ACC112 (cell line): ENCODE results near the gene ABCC3.

Experiments used
- H2AFZ ChIP-seq: fragments of 200-600 bp; sonication (generic); one replicate; pipeline ENCODE4 v1.6.0; 2017; ENCODE audit warnings: antibody characterized with exemption, low read length; ENCODE audit not compliant: unreplicated experiment
- H3K27ac ChIP-seq: fragments of 200-600 bp; sonication (generic); 2 replicates; pipeline ENCODE4 v1.5.1; 2014; ENCODE audit warnings: low read depth, mild to moderate bottlenecking, antibody characterized with exemption, low read length, moderate library complexity
- H3K27me3 ChIP-seq: fragments of 200-600 bp; sonication (generic); 2 replicates; pipeline ENCODE4 v1.6.1; 2014; ENCODE audit warnings: mild to moderate bottlenecking, antibody characterized with exemption, low read length, moderate library complexity, mixed read lengths; ENCODE audit not compliant: insufficient read depth
- H3K36me3 ChIP-seq: fragments of 200-600 bp; sonication (generic); 2 replicates; pipeline ENCODE4 v1.6.1; 2016; ENCODE audit warnings: mild to moderate bottlenecking, antibody characterized with exemption, low read length, moderate library complexity, mixed read lengths; ENCODE audit not compliant: insufficient read depth
- H3K4me1 ChIP-seq: fragments of 200-600 bp; sonication (generic); one replicate; pipeline ENCODE4 v1.6.1; 2016; ENCODE audit warnings: low read length, mixed read lengths; ENCODE audit not compliant: insufficient read depth, unreplicated experiment, control insufficient read depth
- H3K4me3 ChIP-seq: fragments of 200-600 bp; sonication (generic); 2 replicates; pipeline ENCODE4 v1.5.1; 2014; ENCODE audit warnings: mild to moderate bottlenecking, low read depth, low read length
- H3K79me2 ChIP-seq: fragments of 200-600 bp; sonication (generic); one replicate; pipeline ENCODE4 v1.6.0; 2016; ENCODE audit warnings: low read length; ENCODE audit not compliant: control insufficient read depth, unreplicated experiment, insufficient read depth

ABCC3 gene

DNA sequence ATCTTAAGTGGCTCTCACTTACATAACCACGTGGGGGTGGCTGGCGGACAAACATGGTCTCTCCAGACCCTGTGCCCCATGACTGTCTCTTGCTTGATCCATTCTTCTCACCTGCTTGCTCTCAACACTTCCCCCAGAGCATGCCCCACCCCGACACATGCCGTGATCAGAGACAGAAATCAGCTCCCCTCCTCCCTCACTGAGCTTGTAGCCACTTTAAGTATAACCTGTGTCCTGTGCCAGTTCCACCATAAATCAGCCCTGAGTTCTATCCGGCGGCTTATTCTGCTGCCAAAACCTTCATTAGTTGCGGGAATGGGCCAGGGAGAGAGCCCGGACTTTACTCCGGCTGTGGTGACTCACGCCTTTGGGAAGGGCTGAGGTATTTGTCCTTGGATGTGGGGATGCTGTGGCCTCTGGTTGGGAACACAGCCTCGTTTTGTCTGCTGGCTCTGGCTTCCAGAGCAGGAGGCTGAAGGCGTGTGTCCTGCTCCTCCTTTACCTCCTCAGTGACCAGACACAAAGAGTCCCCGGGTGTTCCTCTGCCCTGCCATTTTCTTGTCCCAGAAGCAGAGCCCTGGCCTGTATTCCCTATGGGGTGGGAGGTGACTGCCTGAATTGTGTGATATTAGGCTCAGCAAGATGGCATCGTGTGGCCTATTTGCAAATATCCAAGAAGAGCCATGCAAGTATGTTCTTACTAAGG is 52.0 kb downstream of the ABCC3 start:
- Histone ChIP-seq H3K36me3 (no peaks in the 10 kb centered on the region), H3K27me3 (no peaks in the 10 kb centered on the region), H3K79me2 (no peaks in the 10 kb centered on the region), H3K27ac (peak overlapping the region; percentile 28; the same call in 1 of the 2 replicates), H3K4me3 (no peak overlapping the region), H3K4me1 (peaks cover 35% of the 10 kb centered on the region), H2AFZ (no peak overlapping the region)

DNA sequence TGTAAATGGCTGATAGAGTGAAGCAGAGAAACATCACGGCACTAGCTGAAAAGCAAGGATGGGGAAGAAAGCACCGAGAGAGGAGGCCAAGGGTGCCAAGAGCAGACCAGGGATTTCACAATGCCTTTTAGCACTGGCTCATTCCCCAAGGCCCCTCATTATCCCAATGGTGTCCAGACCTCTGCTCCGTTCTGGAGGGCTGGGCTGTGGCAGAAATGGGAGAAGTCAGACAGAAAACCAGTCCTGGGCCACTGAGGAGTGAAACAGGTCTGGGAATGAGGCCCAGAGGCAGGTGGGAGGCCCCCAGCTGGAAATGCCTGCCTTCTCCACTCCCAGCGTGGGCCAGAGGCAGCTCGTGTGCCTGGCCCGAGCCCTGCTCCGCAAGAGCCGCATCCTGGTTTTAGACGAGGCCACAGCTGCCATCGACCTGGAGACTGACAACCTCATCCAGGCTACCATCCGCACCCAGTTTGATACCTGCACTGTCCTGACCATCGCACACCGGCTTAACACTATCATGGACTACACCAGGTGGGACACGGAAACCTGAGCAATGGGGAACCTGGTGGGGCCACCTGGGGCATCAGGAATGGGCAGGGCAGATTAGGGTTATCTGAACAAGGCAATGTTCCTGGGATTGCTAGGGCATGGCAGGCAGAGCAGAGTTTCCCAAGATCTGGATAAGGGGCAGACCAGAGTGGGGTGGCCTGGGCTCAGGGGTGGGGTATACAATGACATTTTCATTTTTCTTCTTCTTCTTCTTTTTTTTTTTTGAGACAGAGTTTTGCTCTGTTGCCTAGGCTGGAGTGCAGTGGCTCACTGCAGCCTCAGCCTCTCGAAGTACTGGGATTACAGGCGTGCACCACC is 52.8 kb downstream of the ABCC3 start:
- H2AFZ ChIP-seq = no peak overlapping the region
- peaks cover 43% of the 10 kb centered on the region for H3K4me1 ChIP-seq
- H3K27ac ChIP-seq = peak overlapping the region; percentile 28; the same call in 1 of the 2 replicates
- H3K36me3 ChIP-seq = no peaks in the 10 kb centered on the region; the same call in 1 of the 2 replicates
- no peaks in the 10 kb centered on the region for H3K27me3 ChIP-seq
- H3K4me3 ChIP-seq = no peak overlapping the region
- H3K79me2 ChIP-seq = no peaks in the 10 kb centered on the region

DNA sequence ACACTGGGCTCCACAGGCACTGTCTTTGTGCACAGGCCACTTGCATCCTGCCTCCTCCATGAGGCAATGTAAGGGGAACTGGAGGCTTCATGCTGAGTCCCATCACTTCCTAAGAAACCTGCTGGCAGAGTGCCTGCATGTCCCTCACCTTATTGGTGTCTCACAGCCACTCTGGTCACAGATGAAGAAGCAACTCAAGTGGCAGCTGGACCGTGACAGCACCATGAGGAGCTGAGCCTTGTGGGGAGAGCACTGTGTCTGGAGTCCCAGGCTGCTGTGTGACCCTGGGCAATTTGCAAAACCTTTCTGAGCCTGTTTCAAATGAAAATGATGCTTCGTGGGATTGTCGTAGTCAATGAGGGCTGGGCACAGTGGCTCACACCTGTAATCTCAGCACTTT is 53.6 kb downstream of the ABCC3 start:
- Histone ChIP-seq H3K79me2 (no peaks in the 10 kb centered on the region), H3K4me1 (peaks cover 50% of the 10 kb centered on the region), H3K4me3 (no peak overlapping the region), H3K27ac (no peak overlapping the region), H2AFZ (no peak overlapping the region), H3K36me3 (no peaks in the 10 kb centered on the region; the same call in 1 of the 2 replicates), H3K27me3 (no peaks in the 10 kb centered on the region)

DNA sequence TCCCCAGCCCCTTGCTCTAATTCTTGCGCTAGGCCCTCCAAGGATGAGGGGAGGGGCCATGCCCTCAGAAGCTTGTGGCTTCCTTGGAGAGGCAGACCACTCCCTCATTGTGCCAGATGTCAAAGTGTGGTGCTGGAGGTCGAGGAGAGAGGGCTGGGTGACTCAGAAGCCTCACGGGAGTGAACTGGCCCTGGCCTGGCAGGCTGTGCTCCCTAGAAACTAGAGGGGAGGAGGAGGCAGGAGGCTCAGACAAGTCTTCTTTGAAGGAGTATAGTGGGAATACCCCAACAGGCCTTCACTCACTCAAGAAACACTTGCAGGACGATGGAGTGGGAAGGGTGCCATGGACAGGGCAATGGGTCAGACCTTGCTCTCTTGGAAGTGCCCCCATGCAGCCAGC is 54.6 kb downstream of the ABCC3 start:
- H2AFZ ChIP-seq = no peak overlapping the region
- H3K4me1 ChIP-seq = peaks cover 57% of the 10 kb centered on the region
- no peak overlapping the region for H3K27ac ChIP-seq

DNA sequence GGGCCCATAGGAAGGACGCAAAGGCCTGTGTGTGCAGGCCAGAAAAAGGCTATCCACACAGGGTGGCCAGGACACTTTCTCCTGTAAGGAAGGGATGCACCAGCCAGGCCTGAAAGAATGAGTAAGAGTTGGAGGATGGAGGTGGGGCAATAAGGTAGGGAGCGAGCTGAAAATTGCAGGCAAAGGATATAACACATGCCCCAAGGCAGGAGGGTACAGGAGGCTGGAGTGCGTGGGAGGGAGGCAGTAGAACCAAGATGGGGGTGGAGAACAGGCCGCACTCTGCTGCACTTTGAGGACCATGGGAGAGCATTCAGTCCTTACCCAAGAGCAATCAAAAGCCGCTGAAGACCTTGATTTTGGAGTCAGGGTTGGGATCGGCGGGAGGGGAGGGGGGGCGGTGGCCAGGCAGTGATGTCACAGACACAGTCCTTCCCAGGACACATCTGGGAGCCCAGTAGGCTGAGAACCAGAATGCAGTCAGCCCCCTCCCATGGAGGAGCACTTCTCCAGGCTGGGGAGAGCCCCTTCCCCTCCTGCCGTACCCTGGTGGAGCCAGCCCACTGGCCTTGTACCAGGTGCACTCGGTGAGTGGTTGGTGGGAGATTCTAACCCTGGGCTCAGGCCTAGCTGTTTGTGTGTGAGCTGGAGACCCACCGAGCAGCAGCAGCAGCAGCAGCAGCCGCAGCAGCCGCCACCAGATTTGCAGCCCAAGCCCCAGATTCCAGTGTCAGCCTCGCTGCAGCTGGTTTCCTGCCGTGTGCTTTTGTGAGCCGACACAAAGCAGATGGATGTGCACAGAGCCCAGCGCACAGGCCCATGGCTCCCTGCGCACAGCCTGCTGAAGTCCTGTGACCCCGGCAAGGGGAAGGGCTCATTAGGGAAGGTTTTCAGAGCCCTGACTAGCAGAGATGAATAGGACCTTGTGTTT is 55.5 kb downstream of the ABCC3 start:
- no peak overlapping the region for H3K27ac ChIP-seq
- no peak overlapping the region for H3K4me3 ChIP-seq
- no peaks in the 10 kb centered on the region for H3K27me3 ChIP-seq
- H3K36me3 ChIP-seq = peaks cover under 1% of the 10 kb centered on the region; the same call in 1 of the 2 replicates
- H2AFZ ChIP-seq = no peak overlapping the region
- no peaks in the 10 kb centered on the region for H3K79me2 ChIP-seq
- peaks cover 64% of the 10 kb centered on the region for H3K4me1 ChIP-seq

More for the DNA sequence above, 54.6 kb downstream of the ABCC3 start:
- Histone ChIP-seq H3K27me3 (no peaks in the 10 kb centered on the region), H3K36me3 (no peaks in the 10 kb centered on the region; the same call in 1 of the 2 replicates), H3K4me3 (no peak overlapping the region), H3K79me2 (no peaks in the 10 kb centered on the region)

DNA sequence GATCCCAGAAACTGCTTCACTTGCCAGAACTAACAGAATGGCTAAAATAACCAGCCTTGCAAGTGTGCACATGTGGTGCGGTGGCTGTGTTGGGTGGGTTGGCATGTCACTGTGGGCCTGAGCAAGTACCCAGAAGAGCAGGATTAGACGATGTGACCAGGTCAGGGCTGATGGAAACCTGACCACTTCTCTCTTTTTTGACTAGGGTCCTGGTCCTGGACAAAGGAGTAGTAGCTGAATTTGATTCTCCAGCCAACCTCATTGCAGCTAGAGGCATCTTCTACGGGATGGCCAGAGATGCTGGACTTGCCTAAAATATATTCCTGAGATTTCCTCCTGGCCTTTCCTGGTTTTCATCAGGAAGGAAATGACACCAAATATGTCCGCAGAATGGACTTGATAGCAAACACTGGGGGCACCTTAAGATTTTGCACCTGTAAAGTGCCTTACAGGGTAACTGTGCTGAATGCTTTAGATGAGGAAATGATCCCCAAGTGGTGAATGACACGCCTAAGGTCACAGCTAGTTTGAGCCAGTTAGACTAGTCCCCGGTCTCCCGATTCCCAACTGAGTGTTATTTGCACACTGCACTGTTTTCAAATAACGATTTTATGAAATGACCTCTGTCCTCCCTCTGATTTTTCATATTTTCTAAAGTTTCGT is 56.3 kb downstream of the ABCC3 start:
- no peak overlapping the region for H2AFZ ChIP-seq
- no peaks in the 10 kb centered on the region for H3K27me3 ChIP-seq
- no peak overlapping the region for H3K4me3 ChIP-seq
- peaks cover 7% of the 10 kb centered on the region; the same call in 1 of the 2 replicates for H3K36me3 ChIP-seq
- peaks cover 64% of the 10 kb centered on the region for H3K4me1 ChIP-seq
- H3K27ac ChIP-seq = no peak overlapping the region
- H3K79me2 ChIP-seq = no peaks in the 10 kb centered on the region

DNA sequence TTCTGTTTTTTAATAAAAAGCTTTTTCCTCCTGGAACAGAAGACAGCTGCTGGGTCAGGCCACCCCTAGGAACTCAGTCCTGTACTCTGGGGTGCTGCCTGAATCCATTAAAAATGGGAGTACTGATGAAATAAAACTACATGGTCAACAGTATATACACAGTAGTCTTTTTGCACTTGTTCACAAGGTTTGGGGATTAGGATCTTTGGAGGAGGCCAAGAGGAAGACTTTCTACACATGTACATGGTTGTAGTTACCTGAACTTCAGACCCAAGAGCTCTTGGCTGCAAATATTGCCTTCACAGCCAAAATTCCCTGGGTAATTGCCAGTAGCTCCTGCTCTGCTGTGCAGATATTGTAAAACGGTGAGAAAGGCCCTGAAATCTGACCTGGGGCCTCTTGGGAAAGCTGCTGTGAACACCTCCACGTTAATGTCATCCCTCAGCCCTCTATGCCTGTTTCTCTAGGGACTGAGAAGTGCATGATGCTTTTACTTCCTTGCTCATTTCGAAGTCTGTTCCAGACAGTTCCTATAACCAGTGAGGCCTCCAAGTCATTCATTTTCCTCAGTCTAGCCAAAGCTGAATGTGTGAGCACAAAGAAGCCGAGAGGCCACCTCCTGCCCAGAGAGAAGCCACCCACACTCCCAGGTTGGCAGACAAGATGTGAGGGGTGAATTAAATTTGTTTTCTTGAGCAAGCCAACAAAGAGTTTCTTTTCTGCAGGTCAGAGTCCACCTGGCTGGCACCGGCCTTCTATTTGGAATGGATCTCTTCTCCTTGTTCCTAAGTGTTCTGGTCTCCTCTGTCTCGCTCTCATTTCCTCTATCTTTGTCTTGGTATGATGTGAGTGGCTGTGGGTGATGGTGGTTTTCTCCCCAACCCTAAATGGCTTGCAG is 57.1 kb downstream of the ABCC3 start:
- no peak overlapping the region for H3K27ac ChIP-seq
- no peaks in the 10 kb centered on the region for H3K79me2 ChIP-seq
- no peak overlapping the region for H3K4me3 ChIP-seq
- no peaks in the 10 kb centered on the region for H3K27me3 ChIP-seq
- peaks cover 56% of the 10 kb centered on the region for H3K4me1 ChIP-seq
- H3K36me3 ChIP-seq = peaks cover 14% of the 10 kb centered on the region
- H2AFZ ChIP-seq = no peak overlapping the region

DNA sequence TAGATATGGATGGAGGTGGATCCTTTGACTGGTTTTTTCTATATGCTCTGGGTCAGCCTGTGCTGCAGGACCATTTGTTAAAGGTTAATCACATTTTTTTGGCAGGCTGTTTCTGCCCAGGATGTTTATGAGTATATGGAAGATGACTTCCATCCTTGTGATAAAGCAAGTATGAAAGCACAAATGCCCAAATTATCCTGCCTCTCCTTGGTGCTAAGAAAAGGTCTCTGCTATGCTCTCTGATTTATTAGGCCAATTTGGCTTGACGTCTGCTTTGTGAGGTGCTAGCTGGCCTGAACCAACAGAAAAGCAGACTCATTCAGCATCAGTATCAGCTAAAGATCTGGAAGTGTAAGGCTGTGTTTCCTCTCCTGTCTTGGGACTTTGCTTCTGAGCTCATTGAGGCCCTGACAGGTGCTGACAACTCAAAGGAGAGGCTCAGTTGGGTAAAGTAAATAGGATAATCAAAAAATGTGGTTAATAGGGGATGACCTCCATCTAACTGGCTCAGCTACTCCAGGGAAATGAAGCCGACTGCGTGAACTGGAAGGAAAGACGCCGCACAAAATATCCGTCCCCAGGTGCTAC is 57.9 kb downstream of the ABCC3 start:
- H2AFZ ChIP-seq = no peak overlapping the region
- H3K79me2 ChIP-seq = no peaks in the 10 kb centered on the region
- peaks cover 48% of the 10 kb centered on the region for H3K4me1 ChIP-seq
- H3K27ac ChIP-seq = no peak overlapping the region
- H3K36me3 ChIP-seq = peaks cover 22% of the 10 kb centered on the region
- no peak overlapping the region for H3K4me3 ChIP-seq
- H3K27me3 ChIP-seq = no peaks in the 10 kb centered on the region

DNA sequence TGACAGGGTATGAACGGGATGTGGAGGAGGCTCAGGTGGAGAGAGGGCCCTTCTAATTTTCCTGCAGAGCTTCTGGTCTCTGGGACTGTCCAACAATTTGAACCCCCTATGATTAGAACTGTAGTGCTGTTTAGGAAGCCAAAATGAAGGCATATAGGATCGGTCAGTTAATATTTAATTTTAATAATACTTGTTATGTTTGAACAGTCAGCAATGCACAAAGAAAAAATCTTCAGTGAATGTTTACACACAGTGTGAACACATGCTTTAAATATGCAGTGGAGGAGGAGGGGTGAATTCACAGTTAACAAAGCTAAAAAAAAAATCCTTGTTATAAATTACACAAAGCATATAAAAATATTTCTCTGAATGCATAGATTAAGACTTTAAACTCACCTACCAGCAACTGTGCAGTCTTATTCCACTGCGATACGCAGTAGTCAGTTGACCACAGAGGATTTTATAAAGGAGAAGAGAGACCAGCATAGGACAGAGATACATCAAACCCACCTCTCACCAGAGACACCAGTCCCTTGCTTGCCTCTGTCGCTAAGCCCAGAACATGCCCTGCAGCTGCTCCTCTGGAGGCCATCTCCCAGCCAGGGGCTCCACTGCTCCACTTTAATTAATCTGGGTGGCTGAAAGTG is 58.5 kb downstream of the ABCC3 start:
- H3K27ac ChIP-seq = no peak overlapping the region
- H3K79me2 ChIP-seq = no peaks in the 10 kb centered on the region

More for the DNA sequence above, 58.5 kb downstream of the ABCC3 start:
- H3K36me3 ChIP-seq = peaks cover 27% of the 10 kb centered on the region
- H3K4me1 ChIP-seq = peaks cover 47% of the 10 kb centered on the region
- no peak overlapping the region for H3K4me3 ChIP-seq
- no peak overlapping the region for H2AFZ ChIP-seq
- H3K27me3 ChIP-seq = no peaks in the 10 kb centered on the region
